GM19035 (cell line): ENCODE data around the gene PRDM16.

Source experiments
- ATAC-seq: cut with Tn5 transposase; IDR thresholded peaks from one replicate; pipeline ENCODE4 v1.9.1; 2021; ENCODE audit not compliant: unreplicated experiment

The PRDM16 gene

GRCh38 chr1:3250624-3251023, 181.6 kb downstream of the PRDM16 start:
- no peak for ATAC-seq

- ATAC-seq = no peak
These were observed 182.2 kb downstream of the PRDM16 start for GRCh38 chr1:3251099-3251806.

GRCh38 chr1:3251807-3252428, 182.9 kb downstream of the PRDM16 start:
- no peak for ATAC-seq

- no peak for ATAC-seq
These were observed 186.7 kb downstream of the PRDM16 start for GRCh38 chr1:3255680-3256079.

GRCh38 chr1:3257788-3258187, 188.8 kb downstream of the PRDM16 start:
- no peak for ATAC-seq

GRCh38 chr1:3258386-3259003, 189.5 kb downstream of the PRDM16 start:
- no peak for ATAC-seq

- no peak for ATAC-seq
These were observed 190.0 kb downstream of the PRDM16 start for GRCh38 chr1:3259020-3259419.

- ATAC-seq = no peak
These were observed 192.3 kb downstream of the PRDM16 start for GRCh38 chr1:3261007-3261968.

- no peak for ATAC-seq
These were observed 193.1 kb downstream of the PRDM16 start for GRCh38 chr1:3261969-3262579.

GRCh38 chr1:3262681-3263286, 193.8 kb downstream of the PRDM16 start:
- no peak for ATAC-seq

- ATAC-seq = no peak
These were observed 194.8 kb downstream of the PRDM16 start for GRCh38 chr1:3263790-3264189.

GRCh38 chr1:3264456-3264855, 195.5 kb downstream of the PRDM16 start:
- ATAC-seq = no peak

GRCh38 chr1:3265835-3266805, 197.1 kb downstream of the PRDM16 start:
- no peak for ATAC-seq

- no peak for ATAC-seq
These were observed 198.0 kb downstream of the PRDM16 start for GRCh38 chr1:3266870-3267549.

GRCh38 chr1:3267550-3268270, 198.7 kb downstream of the PRDM16 start:
- ATAC-seq = no peak

GRCh38 chr1:3268281-3268680, 199.3 kb downstream of the PRDM16 start:
- no peak for ATAC-seq

GRCh38 chr1:3270403-3271245, 201.6 kb downstream of the PRDM16 start:
- no peak for ATAC-seq
